ENCODE measurements around the gene EIF3D. TPM values are rescaled to one million over a fixed set of nuclear protein-coding genes. Genes with fewer than 3 reads are reported as not detected.

Gene EIF3D
- total and polyA plus RNA-seq, 2 of the 8 experiments (the other 6 are each of a cell fraction or from before 2014, with no cell fraction given) = 195 to 408 TPM

DNA sequence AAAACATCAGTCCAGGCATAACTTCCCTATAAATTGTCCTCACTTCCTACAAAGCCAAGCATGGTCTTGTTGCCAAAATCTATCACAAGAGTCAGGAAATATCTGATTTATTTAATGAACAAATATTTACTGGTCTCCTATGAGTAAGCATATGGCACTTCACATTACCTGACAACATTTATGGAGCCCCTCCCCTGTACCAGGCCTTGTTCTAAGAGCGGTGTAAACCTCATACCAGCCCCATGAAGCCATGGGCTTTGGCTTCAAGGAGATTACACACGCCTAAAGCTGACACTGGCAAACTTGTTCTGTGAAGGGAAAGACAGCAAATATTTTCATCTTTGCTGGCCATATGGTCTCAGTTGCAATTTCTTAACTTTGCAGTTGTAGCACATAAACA, 43.0 kb upstream of the EIF3D start (continued):
- TF ChIP-seq, protein P1, sequence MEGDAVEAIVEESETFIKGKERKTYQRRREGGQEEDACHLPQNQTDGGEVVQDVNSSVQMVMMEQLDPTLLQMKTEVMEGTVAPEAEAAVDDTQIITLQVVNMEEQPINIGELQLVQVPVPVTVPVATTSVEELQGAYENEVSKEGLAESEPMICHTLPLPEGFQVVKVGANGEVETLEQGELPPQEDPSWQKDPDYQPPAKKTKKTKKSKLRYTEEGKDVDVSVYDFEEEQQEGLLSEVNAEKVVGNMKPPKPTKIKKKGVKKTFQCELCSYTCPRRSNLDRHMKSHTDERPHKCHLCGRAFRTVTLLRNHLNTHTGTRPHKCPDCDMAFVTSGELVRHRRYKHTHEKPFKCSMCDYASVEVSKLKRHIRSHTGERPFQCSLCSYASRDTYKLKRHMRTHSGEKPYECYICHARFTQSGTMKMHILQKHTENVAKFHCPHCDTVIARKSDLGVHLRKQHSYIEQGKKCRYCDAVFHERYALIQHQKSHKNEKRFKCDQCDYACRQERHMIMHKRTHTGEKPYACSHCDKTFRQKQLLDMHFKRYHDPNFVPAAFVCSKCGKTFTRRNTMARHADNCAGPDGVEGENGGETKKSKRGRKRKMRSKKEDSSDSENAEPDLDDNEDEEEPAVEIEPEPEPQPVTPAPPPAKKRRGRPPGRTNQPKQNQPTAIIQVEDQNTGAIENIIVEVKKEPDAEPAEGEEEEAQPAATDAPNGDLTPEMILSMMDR (IDR thresholded peaks at IDR 0.05; ENCODE audit: control extremely low read depth in 1 of 3, insufficient read depth in 1 of 3, low read depth in 1 of 3, low read length in 3 of 3) = no peak
- TF ChIP-seq FOSL1 (IDR thresholded peaks at IDR 0.05; ENCODE audit: insufficient read depth, low read depth, low read length) (no peak), NRF1 (IDR thresholded peaks at IDR 0.05; ENCODE audit: low read depth, low read length) (no peak), MAFK (IDR thresholded peaks at IDR 0.05; ENCODE audit: low read depth, low read length) (no peak)
